ENCODE results near the gene SS18L1.

The SS18L1 gene

GRCh38 chr20:62156592-62157386, 13.2 kb downstream of the SS18L1 start:
- DNase-seq (ENCODE audit: low spot score) = peak; percentile 74

GRCh38 chr20:62157387-62158087, 14.0 kb downstream of the SS18L1 start:
- DNase-seq (ENCODE audit: low spot score) = no peak

GRCh38 chr20:62158088-62158400, 14.5 kb downstream of the SS18L1 start:
- DNase-seq (ENCODE audit: low spot score) = no peak

GRCh38 chr20:62158541-62158940, 15.0 kb downstream of the SS18L1 start:
- no peak for DNase-seq (ENCODE audit: low spot score)

- no peak for DNase-seq (ENCODE audit: low spot score)
Measured at GRCh38 chr20:62159052-62159451, 15.5 kb downstream of the SS18L1 start.

GRCh38 chr20:62159839-62160238, 16.3 kb downstream of the SS18L1 start:
- peak; percentile 29 for DNase-seq (ENCODE audit: low spot score)

- DNase-seq (ENCODE audit: low spot score) = no peak
Measured at GRCh38 chr20:62160253-62160652, 16.7 kb downstream of the SS18L1 start.

- no peak for DNase-seq (ENCODE audit: low spot score)
Measured at GRCh38 chr20:62160876-62161275, 17.3 kb downstream of the SS18L1 start.

- DNase-seq (ENCODE audit: low spot score) = no peak
Measured at GRCh38 chr20:62161347-62161746, 17.8 kb downstream of the SS18L1 start.

GRCh38 chr20:62162765-62163484, 19.4 kb downstream of the SS18L1 start:
- no peak for DNase-seq (ENCODE audit: low spot score)

GRCh38 chr20:62163485-62163865, 19.9 kb downstream of the SS18L1 start:
- no peak for DNase-seq (ENCODE audit: low spot score)

- no peak for DNase-seq (ENCODE audit: low spot score)
Measured at GRCh38 chr20:62163986-62164762, 20.6 kb downstream of the SS18L1 start.

- no peak for DNase-seq (ENCODE audit: low spot score)
Measured at GRCh38 chr20:62164879-62165761, 21.6 kb downstream of the SS18L1 start.

GRCh38 chr20:62165762-62166399, 22.3 kb downstream of the SS18L1 start:
- DNase-seq (ENCODE audit: low spot score) = peak; percentile 47

GRCh38 chr20:62167474-62167873, 23.9 kb downstream of the SS18L1 start:
- no peak for DNase-seq (ENCODE audit: low spot score)

GRCh38 chr20:62168061-62168460, 24.5 kb downstream of the SS18L1 start:
- no peak for DNase-seq (ENCODE audit: low spot score)

- DNase-seq (ENCODE audit: low spot score) = no peak
Measured at GRCh38 chr20:62168890-62169435, 25.4 kb downstream of the SS18L1 start.

- no peak for DNase-seq (ENCODE audit: low spot score)
Measured at GRCh38 chr20:62170536-62170935, 27.0 kb downstream of the SS18L1 start.

GRCh38 chr20:62171245-62171644, 27.7 kb downstream of the SS18L1 start:
- no peak for DNase-seq (ENCODE audit: low spot score)

GRCh38 chr20:62172666-62173065, 29.1 kb downstream of the SS18L1 start:
- DNase-seq (ENCODE audit: low spot score) = no peak

All from hepatic stellate cell (primary cell).